HG02798 (cell line): ENCODE results near the gene HTR2A.

Experiments
- ATAC-seq: cut with Tn5 transposase; IDR thresholded peaks from one replicate; pipeline ENCODE4 v1.9.1; 2021; ENCODE audit warnings: mild to moderate bottlenecking; ENCODE audit not compliant: unreplicated experiment, poor library complexity

The HTR2A gene

DNA sequence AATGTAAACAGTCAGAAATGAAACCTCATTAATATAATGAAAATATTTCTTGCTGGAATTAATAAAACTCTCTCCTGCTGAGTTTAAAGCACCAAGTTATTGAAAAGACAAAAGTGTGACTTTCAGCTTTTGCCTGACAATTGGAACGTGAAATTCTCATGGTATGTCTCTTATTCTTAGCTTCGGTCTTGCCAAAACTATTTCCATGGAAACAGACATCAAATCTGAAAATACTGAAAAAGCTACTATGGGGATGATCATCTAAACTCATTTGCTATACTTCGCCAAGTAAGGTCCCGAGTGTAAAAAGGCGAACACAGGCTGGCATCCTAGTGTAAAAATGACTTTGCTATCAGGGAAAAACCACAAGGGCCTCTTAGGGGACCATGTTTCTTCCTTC is 22.8 kb downstream of the HTR2A start:
- ATAC-seq: no peak

DNA sequence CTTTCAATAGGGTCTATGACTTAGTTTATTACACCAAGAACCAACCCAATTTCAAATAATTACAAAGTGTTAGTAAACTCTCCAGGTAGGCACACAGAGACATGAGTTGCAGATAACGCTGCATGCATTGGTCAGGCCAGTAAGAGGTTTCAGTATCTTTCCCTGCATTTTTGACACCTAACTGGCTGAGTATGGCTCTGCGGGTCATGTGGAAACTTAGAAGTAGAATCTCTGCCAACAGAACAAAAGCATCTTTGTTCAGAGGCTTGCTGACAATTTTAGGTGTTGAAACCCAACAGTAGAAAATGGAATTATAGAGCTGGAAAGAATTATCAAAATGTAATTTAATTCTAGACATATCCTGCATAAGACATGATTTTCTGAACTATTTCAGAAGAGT is 25.3 kb downstream of the HTR2A start:
- ATAC-seq: no peak

DNA sequence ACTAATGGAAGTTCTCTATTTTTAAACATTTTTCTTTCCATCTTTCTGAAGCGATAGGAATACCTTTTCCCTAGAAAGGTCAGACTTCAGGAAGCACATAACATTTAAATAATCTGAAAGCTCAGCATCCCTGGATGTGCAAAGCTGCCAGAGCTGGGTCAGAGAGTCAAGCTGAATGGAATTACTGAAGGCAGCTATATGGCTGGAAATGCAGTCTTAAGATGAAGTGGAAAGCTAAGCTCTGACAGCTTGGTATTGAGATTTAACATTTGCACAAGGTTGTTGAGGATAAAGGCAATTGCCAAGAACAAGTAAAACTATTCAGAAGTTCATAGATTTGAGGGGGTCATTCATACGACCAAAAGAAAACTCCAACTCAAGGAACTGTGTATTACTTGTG is 28.8 kb downstream of the HTR2A start:
- no peak for ATAC-seq

DNA sequence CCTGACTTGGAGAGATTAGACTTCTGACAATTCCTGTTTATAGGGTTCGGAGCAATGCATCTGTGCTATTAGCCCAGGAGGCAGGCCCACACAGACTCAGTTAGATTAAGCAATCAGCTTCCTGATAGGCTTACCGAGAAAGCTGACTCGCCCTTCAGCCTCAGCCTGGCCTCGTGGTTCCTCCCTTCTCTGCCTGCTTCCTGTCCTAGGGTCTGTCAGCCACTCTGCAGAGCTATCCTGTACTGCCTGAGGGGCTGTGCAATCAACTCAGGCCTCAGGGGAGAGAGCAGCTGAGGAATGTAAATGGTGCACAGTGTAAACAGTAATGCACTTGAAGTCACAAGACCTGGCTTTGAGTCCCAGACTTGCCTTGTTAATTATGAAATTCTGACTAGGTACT is 30.7 kb downstream of the HTR2A start:
- ATAC-seq: no peak

DNA sequence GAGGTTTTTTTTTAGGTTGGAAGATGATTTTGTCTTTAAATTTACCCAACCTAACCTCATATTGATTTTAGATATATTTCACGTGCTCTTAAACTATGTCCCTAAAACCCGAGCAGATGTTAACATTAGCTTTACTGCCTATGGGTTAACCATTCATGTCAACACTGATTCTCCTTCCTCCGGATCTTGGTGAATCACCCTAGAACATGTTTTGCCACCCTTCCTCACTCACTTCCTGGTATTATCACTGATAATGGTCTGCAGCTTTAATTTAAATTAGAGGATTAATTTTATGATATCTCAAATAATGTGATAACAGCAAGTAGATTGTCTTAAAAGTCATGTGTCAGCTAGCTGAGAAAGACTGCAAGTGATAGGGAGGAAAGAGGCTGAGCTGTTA is 31.9 kb downstream of the HTR2A start:
- ATAC-seq: no peak

DNA sequence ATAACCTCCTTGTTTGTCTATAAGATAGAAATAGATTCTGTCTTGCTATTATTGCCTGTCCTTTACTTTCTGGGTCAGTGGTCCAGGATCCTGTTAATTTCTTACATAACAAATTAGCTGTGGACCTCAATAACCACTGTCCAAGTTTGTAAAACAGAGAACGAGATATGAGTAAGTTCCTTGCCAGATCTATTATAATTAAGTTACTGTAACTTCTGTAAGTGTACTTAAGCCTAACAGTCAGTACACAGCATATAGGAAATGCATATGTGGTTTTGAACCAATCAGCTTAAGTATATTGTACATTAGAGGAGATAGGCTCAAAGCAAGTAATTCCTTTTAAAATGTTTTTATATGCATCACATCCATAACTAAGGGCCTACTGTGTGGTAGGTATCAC is 34.9 kb downstream of the HTR2A start:
- no peak for ATAC-seq

DNA sequence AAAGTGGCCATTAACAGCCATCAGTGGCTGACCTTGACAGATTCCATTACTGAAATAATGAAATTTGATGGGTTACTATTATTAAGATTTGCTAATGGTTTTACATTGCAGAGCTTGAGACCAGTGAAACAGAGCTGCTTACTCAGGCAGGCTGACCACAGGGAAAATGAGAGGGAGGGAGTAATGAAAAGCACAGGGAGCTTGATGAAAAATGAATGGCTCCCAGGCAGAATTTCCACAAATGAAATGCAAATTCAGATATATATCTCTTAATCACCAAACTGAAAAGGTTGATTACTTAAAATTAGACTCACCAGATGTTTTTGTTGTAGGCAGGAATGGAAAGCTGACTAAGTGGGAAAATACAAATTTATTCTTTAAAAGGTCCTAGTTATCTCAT is 36.1 kb downstream of the HTR2A start:
- no peak for ATAC-seq

DNA sequence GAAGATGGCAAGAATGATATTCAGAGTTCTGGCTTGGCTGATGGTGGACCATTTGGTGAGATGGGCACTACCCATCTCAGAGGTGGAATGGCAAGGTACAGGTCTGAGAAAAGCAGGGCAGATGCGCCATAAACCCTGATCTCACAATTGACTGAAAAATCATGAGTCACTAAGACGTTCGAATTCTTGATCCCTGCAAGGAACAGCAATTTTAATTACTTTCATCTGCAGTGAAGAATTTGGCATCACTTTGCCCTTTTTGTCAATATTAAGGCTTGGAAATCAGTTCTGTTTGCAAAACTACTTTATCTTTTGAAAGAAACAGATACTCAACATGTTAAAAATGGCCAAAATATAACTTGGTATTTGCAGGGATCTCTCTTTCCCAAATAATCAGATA is 38.1 kb downstream of the HTR2A start:
- no peak for ATAC-seq

DNA sequence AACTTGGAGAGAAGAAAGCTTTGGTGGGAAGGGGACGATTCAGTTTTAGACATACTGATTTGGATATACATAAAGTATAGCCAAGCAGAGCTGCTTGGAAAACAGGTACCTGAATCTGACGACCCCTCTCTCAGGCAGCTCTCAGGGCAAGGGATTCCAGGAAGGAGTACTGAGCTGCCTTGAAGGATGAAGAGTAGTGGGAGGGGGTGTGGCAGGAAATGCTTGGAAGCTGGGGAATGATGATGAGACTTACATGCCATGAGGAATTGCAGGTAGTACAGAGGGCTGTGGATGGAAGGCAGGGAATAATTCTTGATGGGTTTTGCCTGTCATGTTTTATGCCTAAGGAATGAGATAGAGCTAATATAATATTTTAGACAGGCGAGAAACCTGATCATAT is 38.7 kb downstream of the HTR2A start:
- no peak for ATAC-seq

DNA sequence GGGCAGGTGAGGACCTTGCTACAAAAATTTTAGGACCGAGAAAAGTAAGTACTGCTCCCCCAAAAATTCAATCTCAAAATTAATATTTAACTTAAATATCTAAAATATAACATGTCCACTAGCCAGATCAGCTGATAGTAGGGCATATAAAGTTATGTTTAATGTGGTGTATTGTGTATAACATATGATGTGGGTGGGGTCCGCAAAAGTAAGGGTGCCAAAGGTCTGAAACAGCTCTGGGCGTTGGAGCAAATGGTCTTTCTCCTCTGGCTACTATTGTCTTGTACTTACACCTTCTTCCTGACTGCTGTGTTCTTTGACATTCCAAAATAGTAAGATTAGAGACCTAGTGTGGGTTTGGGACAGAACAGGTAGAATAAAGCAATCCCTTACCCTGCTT is 41.2 kb downstream of the HTR2A start:
- no peak for ATAC-seq

DNA sequence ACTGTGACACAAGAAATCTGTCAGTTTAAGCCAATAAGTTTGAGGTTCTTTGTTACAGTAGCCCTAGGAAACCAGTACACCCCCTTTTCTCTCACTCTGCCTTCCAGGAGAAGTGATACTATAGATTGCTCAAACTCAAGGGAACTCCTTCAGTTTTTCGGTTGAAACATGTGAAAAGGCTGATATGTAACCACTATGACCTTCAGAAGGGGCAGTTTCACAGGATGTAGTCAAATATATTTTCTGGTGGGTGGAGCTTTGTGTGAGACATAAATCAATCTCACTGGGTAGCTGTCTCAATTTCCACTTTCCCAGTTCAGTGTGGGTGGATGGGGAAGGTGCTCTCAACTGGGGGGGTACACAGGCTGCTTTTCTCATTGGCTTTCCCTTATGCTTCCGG is 41.7 kb downstream of the HTR2A start:
- ATAC-seq: peak; percentile 78

DNA sequence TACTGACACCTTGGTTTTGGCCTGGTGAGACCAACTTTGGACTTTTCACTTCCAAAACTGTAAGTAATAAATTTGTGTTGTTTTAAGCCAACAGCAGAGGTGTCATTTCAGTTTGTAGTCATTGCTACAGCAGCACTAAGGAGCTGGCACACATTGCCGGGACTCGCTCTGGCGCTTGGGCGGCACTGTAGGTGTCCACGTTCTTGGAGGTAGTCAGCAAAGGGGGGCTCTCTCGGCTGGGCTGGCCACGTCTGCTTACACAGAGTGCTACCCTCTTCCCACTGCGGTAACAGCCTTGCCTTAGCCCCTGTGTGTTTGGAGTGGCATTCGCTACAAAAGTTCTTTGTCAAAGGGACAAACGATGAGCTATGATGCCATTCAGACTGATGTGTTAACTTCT is 44.7 kb downstream of the HTR2A start:
- ATAC-seq: no peak

DNA sequence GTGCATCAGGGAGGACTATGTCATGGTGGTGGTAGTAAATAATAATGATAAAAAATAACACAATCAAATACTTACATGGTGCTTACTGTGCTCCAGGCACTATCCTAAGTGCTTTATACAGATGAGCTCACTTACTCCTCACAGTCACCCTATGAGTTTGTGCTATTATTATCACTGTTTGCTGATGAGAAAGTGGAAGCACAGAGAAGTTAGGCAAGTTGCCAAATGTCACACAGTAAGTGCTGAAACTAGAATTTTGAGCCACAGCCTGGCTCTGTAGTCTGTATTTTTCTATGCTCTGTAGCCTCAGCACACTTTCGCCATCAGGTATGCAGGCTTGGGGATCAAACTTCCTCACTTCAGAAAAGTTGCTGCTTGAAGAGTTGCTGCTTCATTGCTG is 46.6 kb downstream of the HTR2A start:
- no peak for ATAC-seq

DNA sequence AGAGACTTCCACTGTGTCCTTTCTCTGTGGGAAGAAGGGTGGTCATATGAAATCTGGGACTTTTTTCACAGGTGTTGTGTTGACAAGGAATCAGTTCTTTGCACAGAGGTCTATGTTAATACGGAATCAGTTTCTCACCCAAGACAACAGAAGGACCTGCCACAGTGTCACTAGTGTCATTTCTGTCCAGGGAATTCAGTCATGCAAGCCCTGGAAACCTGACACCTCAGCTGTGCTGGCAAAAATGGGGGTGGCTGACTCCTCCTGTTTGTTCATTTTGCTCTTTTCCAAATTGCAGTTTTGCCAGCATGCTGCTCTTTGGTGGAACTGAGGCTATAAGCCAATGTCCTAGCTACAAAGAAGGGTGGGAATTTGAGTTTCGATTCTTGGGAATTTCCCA is 50.1 kb downstream of the HTR2A start:
- ATAC-seq: no peak

DNA sequence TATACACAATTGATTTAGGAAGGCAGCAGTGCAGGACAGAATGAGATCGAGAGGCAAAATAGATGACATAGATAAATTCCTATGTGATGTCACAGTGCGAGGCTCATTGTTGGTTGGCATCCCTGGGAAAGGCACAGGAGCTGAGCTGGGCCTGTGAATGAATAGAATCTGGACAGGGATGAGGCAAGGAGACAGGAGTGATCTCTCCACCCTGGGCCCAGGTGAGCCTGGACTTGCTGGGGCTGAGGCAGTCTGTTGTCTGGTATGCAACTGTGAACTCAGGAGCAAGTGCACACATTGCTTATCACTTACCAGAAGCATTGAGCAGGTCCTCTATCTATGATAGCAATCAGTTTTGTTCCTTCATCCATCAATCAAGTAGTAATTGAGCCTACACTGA is 51.7 kb downstream of the HTR2A start:
- no peak for ATAC-seq

DNA sequence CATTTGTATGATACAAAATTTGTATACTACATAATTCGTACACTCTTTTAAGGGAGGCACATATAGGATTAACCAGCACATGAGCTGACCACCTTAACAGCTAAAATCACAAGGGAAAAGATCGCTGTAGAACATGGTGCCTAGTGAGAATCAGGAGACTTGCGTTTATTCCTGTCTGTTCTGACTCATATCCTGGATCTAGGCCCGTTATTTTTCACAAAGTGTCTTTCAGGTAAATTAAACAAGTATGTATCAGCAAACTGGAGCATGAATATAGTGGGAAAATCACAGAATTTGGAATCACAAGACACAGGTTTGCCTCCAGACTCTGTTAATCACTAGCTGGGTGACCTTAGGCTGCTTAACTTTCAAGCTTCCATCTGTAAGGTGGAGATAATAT is 52.4 kb downstream of the HTR2A start:
- no peak for ATAC-seq

DNA sequence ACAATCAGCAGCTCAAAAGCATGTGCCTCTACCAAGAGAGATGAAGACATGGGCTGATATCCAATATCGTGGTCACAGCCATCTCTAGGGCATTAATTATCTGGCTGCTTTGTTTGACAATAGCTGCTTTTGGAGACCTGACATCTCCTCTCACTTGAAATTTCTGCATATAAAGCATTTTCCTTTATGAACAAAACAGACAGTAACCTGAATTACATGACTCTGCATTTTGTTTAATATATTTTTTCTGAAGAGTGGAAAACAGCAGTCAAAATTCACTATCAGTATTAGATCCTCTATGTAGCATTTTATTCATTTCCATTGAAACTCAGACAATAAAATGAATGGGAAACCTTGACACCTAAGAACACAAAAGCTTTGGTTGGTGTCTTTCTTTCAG is 57.5 kb downstream of the HTR2A start:
- no peak for ATAC-seq

DNA sequence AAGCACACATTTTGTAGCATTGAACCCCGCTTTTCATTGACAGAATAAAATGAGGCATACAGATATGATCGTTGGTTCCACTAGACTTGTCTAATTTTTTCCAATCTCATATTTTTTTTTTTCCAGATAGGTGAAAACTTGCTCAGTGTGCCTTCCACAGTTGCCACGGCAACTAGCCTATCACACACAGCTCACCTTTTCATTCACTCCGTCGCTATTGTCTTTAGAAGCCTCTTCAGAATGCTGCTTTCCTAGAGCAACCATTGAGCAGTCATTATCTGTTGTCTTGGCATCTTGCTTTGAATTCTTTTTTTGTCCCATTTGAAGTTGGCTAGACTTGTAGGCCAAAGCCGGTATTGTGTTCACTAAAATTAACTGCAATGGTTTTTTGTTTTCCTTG is 62.2 kb downstream of the HTR2A start:
- ATAC-seq: no peak

DNA sequence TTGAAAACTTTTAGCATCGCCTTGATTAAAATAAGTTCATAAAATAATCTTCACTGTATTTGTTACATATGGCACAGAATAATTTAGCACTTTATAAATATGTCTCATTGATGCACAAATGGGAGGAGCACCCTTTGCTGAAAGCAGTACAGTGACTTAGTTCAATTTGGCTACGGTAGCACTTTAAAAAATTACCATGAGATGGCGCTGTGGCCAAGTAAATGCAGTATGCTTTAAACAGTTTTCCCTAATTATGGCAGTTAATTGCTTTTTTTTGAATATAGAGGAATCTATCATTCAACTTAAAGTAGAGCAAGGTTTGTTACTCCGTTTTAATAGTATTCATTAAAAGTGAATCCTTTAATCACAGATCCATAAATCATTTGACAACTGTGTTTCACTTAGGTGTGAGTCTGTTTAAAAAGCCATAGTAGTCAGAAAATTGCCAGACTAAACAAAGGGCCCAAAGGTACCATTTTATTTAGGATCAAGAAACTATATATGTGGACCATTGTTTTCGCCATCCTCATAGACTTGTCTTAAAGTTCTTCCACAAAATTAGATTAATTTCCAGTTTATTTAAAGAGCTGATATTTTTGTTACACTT is 65.2 kb downstream of the HTR2A start:
- peak; percentile 44 for ATAC-seq

DNA sequence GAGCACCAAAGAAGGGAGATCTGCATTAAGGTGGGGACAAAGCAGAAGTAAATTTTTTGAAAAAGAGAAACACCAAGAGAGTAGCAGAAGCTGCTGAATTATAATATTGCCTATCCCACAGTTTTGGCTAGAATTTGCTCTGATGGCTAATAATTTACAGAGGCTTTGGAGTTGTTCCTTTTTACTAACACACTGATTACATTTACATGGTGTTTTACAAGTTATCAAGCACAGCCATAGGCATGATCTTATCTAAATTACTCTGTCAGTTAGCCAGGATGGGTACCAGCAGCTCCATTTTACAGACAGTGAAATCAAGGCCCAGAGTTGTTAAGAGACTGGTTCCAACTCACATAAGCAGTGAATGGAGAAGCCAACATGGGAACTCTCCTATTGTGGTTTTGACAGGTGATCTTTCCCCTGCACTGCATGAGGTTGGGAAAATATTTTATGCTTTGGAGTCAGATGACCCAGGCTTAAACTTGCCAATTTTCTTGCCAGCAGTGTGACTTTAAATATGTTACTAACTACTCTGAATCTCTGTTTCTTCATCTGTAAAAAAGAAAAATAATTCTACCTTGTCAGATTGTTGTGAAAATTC is 66.3 kb downstream of the HTR2A start:
- no peak for ATAC-seq

DNA sequence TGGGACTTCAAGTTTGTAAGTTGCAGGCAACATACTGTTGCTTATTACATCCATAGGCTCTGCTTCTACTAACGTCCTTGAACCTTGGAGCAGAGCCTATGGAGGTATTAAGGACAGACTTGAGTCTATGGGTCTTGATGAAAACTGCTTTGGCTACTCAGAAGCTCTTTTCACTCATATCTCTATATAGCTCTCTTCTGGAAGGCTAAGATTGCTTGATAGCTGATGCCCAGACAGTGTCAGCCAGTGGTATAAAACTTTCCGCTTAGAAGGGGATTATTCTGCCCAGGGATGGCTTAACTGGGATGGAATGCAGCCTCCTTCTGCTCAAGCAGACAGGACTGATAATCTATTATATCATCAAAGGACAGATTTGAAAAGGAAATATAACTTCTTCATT is 74.3 kb downstream of the HTR2A start:
- ATAC-seq: no peak

DNA sequence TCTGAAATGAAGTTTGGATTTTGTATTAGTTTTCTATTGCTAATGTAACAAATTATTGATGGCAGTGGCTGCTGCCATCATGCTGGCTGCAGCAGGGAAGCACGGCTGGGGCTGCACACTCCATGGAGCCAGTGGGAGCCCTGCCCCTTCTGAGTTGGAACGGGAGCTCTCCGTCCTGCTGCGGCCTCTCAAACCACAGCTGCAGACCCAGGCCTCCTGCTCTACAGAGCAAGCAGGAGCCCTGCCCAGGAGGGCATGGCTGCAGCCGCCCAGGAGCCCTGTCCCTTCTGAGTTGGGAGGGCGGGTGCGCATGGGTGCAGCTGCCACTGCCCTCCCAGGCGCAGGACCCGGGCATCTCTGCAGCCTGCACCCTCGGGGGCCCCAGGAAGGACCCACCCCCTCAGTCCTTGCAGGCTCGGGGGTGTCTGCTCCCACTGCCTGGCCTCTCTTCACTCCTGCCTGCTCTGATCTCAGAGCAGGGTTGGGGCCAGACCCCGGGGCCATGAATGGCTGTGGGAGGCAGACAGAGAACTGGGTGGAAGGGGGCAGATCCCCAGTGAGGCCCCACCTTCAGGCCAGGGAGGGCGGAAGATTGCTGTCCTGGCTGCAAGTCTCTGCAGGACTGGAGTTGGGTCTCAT is 78.9 kb downstream of the HTR2A start:
- no peak for ATAC-seq
